CD4-positive, alpha-beta T cell treated with Interferon gamma for 1 hour (primary cell): ENCODE measurements around the gene PROSER1.
"Not testable (repeated sequence)": the region's sequence is repeated elsewhere in the genome, so short reads cannot be mapped to it uniquely, and the experiment has no call there.

Experiments
- DNase-seq: peaks from one replicate; pipeline ENCODE4 v3.0.0-alpha.2; 2020

Gene PROSER1

DNA sequence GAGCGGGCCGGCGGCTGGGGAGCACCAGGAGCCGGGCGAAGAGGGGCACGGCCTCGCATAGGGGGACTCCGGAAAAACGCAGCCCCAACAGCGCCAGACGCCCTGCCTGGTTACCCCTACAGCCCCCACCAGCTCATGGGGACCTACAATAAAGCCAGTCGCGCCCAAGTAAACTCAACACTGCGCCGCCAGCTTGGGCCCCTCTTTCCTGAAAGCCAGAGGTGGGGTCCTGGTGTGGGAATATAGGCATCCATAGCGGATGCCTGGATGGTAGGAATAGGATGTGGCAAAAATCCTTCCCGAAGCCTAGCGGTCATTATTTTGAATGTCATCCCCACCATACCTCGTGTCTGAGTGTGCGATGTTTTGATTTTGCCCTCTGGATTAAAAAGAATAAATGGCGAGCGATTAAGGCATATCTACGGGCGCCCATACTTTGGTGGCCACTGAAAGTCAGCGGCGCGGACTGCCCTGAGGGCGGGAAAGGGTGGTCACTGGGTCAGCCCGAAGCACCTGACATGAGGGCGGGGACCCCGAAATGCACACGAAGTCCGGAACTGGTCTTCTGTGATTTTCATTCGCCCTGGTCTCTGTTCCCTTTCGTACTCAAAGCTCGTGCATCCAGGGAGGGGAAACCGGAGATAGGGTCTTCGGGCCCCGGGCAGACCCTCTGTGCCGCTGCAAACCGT lies at the start of gene PROSER1, which contains the start of gene NHLRC3:
Gene PROSER1 (minus strand): TSS at position 210 of the 689 bp plus-strand sequence. CDS start 847 bp downstream, outside the sequence.
Gene NHLRC3 (plus strand): TSS at position 577 of the 689 bp plus-strand sequence. CDS start 184 bp downstream, outside the sequence.
- peak; percentile 88 for DNase-seq

DNA sequence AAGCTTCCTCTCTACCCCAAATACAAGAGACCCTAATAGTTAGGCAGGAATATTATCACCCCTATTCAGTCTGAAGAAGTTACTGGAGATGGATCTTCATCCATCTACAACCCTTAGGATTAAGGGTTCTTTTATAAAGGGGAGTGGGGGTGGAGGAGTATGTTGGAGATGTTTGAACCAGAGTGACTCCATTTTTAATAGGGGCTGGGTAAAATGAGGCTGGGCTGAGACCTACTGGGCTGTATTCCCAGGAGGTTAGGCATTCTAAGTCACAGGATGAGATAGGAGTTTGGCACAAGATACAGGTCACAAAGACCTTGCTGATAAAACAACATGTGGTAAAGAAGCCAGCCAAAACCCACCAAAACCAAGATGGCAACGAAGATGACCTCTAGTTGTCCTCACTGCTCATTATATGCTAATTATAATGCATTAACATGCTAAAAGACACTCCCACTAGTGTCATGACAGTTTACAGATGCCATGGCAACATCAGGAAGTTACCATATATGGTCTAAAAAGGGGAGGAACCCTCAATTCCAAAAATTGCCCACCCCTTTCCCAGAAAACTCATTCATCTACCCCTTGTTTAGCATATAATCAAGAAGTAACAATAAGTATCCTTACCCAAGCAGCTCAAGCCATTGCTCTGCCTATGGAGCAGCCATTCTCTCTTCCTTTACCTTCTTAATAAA lies 48.5 kb upstream of the PROSER1 start:
- not testable (repeated sequence) for DNase-seq

- no peak for DNase-seq
Measured at GRCh38 chr13:39073983-39074382, 36.1 kb upstream of the PROSER1 start.

DNA sequence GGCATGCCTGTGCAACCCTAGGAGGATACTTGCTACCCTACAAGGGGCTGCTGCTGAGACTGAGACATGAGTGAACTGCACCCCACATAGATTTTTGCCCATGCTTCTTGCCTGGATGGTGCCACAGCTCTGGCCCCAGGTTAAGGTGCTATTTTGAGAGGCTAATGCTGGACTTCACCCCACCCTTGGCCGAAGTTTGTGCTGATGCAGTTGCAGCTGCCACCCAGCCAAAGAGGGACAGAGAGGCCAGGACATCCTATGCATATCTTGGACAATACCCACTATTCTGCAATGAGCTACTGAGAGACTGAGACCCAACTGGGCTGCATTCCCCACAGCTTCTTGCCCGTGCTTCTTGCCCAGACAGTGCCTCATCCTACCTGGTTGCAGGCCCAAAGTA lies 35.0 kb upstream of the PROSER1 start:
- no peak for DNase-seq

- DNase-seq, result no peak
Measured at GRCh38 chr13:39062004-39062403, 24.1 kb upstream of the PROSER1 start.

DNA sequence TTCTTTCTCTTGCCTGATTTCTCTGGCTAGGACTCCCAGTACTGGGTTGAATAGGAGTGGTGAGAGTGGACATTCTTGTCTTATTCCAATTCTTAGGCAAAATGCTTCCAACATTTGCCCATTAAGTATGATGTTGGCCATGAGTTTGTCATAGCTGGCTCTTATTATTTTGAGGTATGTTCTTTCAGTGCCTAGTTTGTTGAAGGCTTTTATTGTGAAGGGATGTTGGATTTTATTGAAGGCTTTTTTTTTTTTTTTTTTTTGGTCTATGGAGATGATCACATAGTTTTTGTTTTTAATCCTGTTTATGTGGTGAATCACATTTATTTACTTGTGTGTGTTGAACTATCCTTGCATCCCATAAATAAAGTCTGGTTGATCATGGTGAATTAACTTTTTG lies 20.2 kb upstream of the PROSER1 start:
- no peak for DNase-seq

DNA sequence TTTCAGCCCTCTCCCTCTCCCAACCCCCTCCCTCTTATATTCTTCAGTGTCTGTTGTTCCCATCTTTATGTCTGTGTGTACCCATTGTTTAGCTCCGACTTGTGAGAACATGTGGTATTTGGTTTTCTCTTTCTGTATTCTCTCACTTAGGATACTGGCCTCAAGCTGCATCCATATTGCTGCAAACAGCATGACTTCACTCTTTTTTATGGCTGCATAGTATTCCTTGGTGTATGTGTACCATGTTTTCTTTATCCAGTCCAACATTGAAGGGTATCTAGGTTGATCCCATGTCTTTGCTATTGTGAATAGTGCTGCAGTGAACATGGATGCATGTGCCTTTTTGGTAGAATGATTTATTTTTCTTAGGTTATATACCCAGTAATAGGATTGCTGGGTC lies 18.1 kb upstream of the PROSER1 start:
- DNase-seq, result no peak

DNA sequence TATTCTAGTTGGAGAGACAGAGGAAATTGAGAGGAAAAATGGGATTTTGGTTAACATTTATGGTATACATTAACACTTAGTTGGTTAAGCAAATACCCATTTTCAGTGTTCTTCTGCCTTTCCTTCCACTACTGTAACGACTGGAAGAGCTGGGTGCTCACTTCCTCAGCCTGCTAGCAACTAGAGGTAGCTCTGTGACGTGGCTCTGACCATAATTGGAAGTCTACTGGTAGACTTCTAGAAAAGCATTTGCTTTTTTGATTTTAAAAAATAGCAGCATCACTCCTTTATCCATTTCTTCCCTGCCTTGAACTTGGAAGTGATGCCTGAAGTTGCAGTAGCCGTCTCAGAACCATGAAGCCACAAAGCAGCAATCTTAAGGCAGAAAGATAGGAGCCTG lies 16.2 kb upstream of the PROSER1 start:
- DNase-seq, result no peak

GRCh38 chr13:39052944-39053343 lies 15.1 kb upstream of the PROSER1 start:
- DNase-seq, result no peak

DNA sequence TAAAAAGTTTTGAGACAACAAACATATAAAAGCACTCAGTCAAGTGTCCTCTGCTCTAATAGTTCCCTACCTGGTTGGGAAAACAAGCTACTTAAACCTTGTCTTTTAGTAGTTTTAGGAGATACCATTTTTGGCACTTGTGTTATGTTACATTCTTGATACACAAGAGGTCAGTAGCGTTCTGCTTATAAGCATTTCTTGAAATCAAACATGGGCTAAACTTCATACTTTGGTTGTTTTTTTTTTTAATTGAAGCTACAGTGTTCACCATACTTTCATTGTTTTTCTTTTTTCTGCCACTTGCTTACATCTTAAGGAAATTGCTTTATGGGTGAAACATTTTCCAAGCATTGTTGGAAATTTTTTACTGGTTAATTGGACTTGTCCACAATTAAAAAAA lies 13.3 kb upstream of the PROSER1 start:
- DNase-seq, result no peak

- DNase-seq, result no peak
Measured at GRCh38 chr13:39049274-39049673, 11.4 kb upstream of the PROSER1 start.

DNA sequence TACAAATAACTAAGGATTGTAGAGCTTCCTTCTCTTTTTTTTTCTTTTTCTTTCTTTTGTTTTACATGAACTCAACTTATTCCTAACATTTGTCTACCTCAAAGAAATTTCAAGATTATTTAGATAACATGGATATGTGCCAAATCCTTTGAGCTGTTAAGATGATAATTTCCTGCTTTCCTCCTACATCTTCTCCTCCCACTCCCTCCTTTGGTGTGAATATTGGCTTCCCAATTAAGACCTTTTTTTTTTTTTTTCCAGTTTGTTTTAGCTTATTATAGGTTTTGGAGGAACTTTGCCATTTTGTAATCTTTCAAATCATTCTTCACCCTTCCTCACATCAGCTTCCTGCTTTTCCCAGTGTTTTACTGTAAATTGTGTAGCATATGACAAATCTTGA lies 10.9 kb upstream of the PROSER1 start:
- no peak for DNase-seq

GRCh38 chr13:39047560-39047959 lies 9.7 kb upstream of the PROSER1 start:
- DNase-seq, result no peak

- no peak for DNase-seq
Measured at GRCh38 chr13:39044536-39044935, 6.6 kb upstream of the PROSER1 start.

- no peak for DNase-seq
Measured at GRCh38 chr13:39040206-39040605, 2.3 kb upstream of the PROSER1 start.

DNA sequence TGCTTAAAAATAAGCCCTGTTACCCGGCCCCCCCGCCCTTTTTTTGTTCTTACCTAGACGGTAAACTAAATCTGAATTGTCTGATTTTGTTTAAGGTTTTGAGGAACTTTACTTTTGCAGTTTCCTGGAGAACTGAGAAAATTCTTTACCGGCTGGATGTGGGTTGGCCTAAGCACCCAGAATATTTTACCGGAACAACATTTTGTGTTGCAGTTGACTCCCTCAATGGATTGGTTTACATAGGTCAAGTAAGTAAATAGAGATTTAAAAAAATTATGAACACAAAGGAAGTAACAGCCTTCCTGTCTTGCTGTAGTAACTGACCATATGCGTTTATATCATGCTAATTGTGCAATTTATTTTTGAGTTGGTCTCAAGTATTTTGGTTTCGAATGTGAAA lies 1.2 kb upstream of the PROSER1 start:
- DNase-seq, result no peak

GRCh38 chr13:39038569-39039030 lies 711 bp upstream of the PROSER1 start:
- DNase-seq, result no peak

DNA sequence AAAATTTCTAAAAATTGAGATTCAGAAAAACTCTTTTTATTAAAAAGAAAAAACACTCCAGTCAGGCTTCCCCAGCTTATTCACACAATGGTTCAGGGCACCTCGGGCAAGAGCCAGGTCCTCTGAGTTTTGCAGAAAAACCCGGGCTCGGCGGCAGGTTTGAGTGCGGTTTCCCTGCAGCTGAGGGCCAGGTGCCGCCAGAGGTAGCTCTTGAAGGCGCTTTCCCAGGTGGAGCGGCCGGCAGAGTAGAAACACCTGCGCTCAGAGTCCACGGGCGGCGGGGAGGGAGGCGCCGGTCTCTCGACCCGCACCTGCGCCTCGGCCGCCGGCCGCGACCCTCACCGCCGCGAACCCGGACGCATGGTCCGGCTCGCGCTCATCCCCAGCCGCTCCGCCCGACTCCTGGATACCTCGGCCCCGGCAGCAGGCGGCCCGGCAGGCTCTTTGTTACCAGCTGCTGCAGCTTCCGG lies 444 bp downstream of the PROSER1 start:
- peak; percentile 9 for DNase-seq

DNA sequence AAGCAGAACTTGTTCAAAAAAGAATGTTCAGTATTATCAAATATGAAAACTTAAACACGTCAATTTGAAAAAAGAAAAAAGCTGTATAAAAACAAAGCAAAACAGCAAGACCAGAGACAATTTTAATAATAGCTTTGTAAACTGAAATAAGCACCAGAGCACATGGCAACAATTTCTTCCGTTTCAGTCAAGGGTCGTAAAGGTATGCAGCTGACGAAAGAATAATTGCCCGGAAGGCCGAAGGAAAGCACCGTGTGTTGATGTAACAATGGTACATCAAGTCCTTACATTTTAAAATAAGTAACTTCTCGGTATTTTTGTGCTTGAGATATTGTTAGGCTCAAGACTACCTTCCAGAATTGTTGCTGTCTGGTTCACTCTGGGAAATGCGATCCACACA lies 1.7 kb downstream of the PROSER1 start:
- DNase-seq, result no peak

DNA sequence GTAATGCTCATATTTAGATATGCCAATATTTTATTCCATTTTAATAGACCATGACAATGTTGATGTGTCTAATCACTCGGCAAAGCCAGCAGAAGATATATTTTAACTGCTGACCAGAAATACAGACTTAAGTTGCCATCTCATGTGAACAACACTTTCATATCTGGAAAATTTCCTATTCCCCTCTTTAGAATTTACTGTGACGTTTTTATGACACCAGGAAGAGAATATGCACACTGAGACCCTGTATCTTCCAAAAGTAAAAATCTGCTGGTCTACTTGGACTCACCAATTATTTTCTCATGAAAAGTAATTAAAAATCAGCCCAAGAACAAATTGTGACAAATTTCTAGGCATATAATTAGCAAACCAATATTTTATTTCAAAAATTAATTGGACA lies 2.1 kb downstream of the PROSER1 start:
- no peak for DNase-seq

- DNase-seq, result no peak
Measured at GRCh38 chr13:39035204-39035603, 2.7 kb downstream of the PROSER1 start.

GRCh38 chr13:39034085-39034484 lies 3.8 kb downstream of the PROSER1 start:
- no peak for DNase-seq

DNA sequence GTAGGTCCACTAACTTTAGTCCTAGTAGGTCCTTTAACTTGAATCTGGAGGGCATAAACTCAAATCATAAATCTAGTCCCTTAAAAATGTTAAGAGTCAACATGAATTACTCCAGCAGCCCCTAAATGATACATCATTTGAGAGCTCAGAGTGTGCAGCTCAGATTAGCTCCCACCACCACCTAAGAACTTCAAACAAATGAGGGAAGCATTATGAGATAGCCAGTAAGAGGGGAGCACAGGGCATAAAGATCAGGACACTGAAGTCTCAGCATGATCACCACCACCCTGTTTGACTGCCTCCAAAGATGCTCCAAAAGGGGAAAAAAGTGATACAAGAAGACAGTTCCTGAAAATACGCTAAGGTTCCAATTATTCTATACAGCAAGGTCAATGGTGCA lies 5.7 kb downstream of the PROSER1 start:
- no peak for DNase-seq

DNA sequence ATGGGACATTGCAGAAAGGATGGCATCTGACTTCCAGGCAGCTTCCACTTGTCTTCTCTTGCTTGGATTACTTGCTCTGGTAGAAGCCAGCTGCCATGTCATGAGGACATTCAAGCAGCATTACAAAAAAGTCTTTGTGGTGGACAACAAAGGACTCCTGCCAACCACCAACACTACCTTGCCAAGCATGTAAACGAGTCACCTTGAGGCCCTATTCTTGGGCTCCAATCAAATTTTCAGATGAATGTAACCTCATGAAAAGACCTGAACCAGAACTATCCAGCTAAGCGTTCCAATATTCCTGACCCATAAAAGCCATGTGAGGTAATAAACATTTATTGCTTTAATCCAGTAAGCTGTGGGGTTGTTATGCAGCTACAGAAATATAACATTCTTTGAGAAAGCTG lies 12.5 kb downstream of the PROSER1 start:
- no peak for DNase-seq
